Neural cell (in vitro differentiated cells): ENCODE data around the gene CSNK1A1L.

Experiments
- EP300 ChIP-seq: fragments of 450-650 bp; conservative IDR thresholded peaks from 2 replicates; pipeline ENCODE4 v1.6.1; 2014; ENCODE audit warnings: antibody characterized with exemption, mild to moderate bottlenecking, moderate library complexity; ENCODE audit not compliant: poor library complexity, severe bottlenecking
- EZH2 ChIP-seq: fragments of 200-600, 300-800 bp; shearing (Covaris generic), sonication (generic); IDR thresholded peaks from 2 replicates; pipeline ENCODE4 v1.6.1; 2014; ENCODE audit warnings: antibody characterized with exemption, low read length, borderline replicate concordance, mild to moderate bottlenecking; ENCODE audit not compliant: insufficient read depth, poor library complexity, severe bottlenecking
- MXI1 ChIP-seq: fragments of 450-650 bp; conservative IDR thresholded peaks from 2 replicates; pipeline ENCODE4 v1.6.1; 2014; ENCODE audit warnings: antibody characterized with exemption, mild to moderate bottlenecking; ENCODE audit not compliant: poor library complexity, severe bottlenecking
- POLR2AphosphoS5 ChIP-seq: IDR thresholded peaks from 2 replicates; pipeline ENCODE4 v1.6.1; 2012
- RAD21 ChIP-seq: fragments of 450-650 bp; conservative IDR thresholded peaks from 2 replicates; pipeline ENCODE4 v1.6.1; 2014; ENCODE audit warnings: antibody characterized with exemption, mild to moderate bottlenecking, moderate library complexity
- SMC3 ChIP-seq: fragments of 450-650 bp; conservative IDR thresholded peaks from 2 replicates; pipeline ENCODE4 v1.6.1; 2014; ENCODE audit warnings: antibody characterized with exemption, mild to moderate bottlenecking, moderate library complexity; ENCODE audit not compliant: poor library complexity
- TAF1 ChIP-seq: IDR thresholded peaks from 2 replicates; pipeline ENCODE4 v1.6.1; 2012; ENCODE audit warnings: low read depth
- TF ChIP-seq, protein P1 (sequence below): fragments of 450-650 bp; IDR thresholded peaks from 2 replicates; pipeline ENCODE4 v1.5.1; 2014; ENCODE audit warnings: antibody characterized with exemption, mild to moderate bottlenecking, moderate library complexity; ENCODE audit not compliant: poor library complexity, severe bottlenecking
- TF ChIP-seq, protein P2 (sequence below): IDR thresholded peaks from 2 replicates; pipeline ENCODE4 v1.6.1; 2012; ENCODE audit warnings: borderline replicate concordance

DNA sequence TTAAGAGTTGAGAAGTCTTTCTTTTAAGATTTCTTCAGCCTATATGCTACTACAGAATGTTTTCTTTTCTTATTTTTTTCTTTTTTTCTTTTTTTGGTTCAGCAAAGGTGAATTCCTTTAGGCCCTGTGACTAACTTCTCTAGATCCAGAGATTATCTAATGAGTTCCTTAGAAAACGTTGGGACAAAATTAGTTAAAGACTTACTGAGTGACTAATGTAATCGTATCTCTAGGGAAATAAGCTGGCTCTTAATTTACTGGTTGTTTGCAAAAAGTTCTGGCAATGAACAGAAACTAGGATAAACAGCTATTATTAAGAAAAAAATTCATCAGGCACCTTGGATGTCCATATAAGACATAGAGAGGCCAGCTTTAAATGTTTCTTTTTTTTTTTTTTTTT is 30.7 kb upstream of the CSNK1A1L start:
- TF ChIP-seq TAF1 (no peak), RAD21 (no peak), EZH2 (no peak), POLR2AphosphoS5 (no peak), SMC3 (no peak), EP300 (no peak), MXI1 (no peak)
- TF ChIP-seq, protein P1, sequence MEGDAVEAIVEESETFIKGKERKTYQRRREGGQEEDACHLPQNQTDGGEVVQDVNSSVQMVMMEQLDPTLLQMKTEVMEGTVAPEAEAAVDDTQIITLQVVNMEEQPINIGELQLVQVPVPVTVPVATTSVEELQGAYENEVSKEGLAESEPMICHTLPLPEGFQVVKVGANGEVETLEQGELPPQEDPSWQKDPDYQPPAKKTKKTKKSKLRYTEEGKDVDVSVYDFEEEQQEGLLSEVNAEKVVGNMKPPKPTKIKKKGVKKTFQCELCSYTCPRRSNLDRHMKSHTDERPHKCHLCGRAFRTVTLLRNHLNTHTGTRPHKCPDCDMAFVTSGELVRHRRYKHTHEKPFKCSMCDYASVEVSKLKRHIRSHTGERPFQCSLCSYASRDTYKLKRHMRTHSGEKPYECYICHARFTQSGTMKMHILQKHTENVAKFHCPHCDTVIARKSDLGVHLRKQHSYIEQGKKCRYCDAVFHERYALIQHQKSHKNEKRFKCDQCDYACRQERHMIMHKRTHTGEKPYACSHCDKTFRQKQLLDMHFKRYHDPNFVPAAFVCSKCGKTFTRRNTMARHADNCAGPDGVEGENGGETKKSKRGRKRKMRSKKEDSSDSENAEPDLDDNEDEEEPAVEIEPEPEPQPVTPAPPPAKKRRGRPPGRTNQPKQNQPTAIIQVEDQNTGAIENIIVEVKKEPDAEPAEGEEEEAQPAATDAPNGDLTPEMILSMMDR, result no peak
- TF ChIP-seq, protein P2, sequence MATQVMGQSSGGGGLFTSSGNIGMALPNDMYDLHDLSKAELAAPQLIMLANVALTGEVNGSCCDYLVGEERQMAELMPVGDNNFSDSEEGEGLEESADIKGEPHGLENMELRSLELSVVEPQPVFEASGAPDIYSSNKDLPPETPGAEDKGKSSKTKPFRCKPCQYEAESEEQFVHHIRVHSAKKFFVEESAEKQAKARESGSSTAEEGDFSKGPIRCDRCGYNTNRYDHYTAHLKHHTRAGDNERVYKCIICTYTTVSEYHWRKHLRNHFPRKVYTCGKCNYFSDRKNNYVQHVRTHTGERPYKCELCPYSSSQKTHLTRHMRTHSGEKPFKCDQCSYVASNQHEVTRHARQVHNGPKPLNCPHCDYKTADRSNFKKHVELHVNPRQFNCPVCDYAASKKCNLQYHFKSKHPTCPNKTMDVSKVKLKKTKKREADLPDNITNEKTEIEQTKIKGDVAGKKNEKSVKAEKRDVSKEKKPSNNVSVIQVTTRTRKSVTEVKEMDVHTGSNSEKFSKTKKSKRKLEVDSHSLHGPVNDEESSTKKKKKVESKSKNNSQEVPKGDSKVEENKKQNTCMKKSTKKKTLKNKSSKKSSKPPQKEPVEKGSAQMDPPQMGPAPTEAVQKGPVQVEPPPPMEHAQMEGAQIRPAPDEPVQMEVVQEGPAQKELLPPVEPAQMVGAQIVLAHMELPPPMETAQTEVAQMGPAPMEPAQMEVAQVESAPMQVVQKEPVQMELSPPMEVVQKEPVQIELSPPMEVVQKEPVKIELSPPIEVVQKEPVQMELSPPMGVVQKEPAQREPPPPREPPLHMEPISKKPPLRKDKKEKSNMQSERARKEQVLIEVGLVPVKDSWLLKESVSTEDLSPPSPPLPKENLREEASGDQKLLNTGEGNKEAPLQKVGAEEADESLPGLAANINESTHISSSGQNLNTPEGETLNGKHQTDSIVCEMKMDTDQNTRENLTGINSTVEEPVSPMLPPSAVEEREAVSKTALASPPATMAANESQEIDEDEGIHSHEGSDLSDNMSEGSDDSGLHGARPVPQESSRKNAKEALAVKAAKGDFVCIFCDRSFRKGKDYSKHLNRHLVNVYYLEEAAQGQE, result no peak
